Measurements from ENCODE around the gene MAGI2. TPM values are rescaled to one million over a fixed set of nuclear protein-coding genes. Genes with fewer than 3 reads are reported as not detected.

The MAGI2 gene
- total and polyA plus RNA-seq, 2 experiments from 2014 or later = 10.4 to 26.4 TPM

DNA sequence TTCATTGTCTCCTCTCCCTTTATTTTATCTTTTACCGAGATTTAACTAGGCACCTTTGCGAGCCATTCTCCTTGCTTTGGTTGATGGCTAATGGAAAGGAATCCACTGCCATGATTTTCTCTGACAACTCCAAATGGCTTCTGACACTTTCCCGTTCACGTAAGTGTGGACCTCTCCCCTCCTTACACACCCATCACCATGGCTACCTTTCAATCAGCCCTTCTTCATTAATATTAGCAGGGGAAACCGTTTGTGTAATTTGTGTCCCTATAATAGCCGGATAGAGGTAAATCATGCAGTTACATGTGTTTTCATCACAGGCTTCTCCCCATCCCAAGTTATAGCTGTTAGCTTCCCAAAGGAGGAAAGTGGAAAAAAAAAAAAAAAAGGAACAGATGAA lies 767.3 kb downstream of the MAGI2 start:
- no peak overlapping the region for H3K4me3 ChIP-seq
- H3K4me2 ChIP-seq = no peak overlapping the region
- H3K36me3 ChIP-seq (ENCODE audit: insufficient read depth) = no peaks in the 10 kb centered on the region
- DNase-seq (ENCODE audit: low spot score) = no peak
- peaks cover 20% of the 10 kb centered on the region for H3K4me1 Mint-ChIP-seq
- H3K9me3 Mint-ChIP-seq = no peaks in the 10 kb centered on the region
- no peak for ATAC-seq
- no peak overlapping the region for H3K27ac ChIP-seq (ENCODE audit: low read depth)
- H3K27me3 ChIP-seq (ENCODE audit: insufficient read depth) = no peaks in the 10 kb centered on the region
- H3F3A ChIP-seq (replicated peaks; ENCODE audit: low read depth) = no peaks in the 10 kb centered on the region
- H4K20me1 ChIP-seq (replicated peaks; ENCODE audit: insufficient read depth) = no peaks in the 10 kb centered on the region
- no peaks in the 10 kb centered on the region for H3K79me2 ChIP-seq (replicated peaks; ENCODE audit: insufficient read depth)
- peak overlapping the region; percentile 18; the same call in 1 of the 2 replicates for H3K27ac Mint-ChIP-seq
- no peaks in the 10 kb centered on the region for H3K27me3 Mint-ChIP-seq (ENCODE audit: insufficient read depth, low read depth, poor library complexity)
- no peaks in the 10 kb centered on the region for H3K36me3 Mint-ChIP-seq (ENCODE audit: low read depth)
- H3K4me1 ChIP-seq (ENCODE audit: insufficient read depth) = peaks cover 11% of the 10 kb centered on the region; the same call in 1 of the 2 replicates
- TF ChIP-seq, protein P1, sequence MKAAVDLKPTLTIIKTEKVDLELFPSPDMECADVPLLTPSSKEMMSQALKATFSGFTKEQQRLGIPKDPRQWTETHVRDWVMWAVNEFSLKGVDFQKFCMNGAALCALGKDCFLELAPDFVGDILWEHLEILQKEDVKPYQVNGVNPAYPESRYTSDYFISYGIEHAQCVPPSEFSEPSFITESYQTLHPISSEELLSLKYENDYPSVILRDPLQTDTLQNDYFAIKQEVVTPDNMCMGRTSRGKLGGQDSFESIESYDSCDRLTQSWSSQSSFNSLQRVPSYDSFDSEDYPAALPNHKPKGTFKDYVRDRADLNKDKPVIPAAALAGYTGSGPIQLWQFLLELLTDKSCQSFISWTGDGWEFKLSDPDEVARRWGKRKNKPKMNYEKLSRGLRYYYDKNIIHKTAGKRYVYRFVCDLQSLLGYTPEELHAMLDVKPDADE (IDR thresholded peaks at IDR 0.05) = no peak
- no peak for TF ChIP-seq STAT1 (IDR thresholded peaks at IDR 0.05; ENCODE audit: unreplicated experiment)
- no peak for TF ChIP-seq ZNF331 (CRISPR knock-in tag; IDR thresholded peaks at IDR 0.05; ENCODE audit: low read depth)
- no peak for TF ChIP-seq NANOG (IDR thresholded peaks at IDR 0.05; ENCODE audit: borderline replicate concordance)
- no peak for TF ChIP-seq POLR2AphosphoS5 (IDR thresholded peaks at IDR 0.05; ENCODE audit: low read depth)
- TF ChIP-seq EZH2phosphoT487 (IDR thresholded peaks at IDR 0.05; ENCODE audit: unreplicated experiment) = no peak
- no peak for TF ChIP-seq EZH2 (IDR thresholded peaks at IDR 0.05; ENCODE audit: low read depth, unreplicated experiment)
- no peak for TF ChIP-seq JUNB (IDR thresholded peaks at IDR 0.05; ENCODE audit: unreplicated experiment)
- TF ChIP-seq, protein P2, sequence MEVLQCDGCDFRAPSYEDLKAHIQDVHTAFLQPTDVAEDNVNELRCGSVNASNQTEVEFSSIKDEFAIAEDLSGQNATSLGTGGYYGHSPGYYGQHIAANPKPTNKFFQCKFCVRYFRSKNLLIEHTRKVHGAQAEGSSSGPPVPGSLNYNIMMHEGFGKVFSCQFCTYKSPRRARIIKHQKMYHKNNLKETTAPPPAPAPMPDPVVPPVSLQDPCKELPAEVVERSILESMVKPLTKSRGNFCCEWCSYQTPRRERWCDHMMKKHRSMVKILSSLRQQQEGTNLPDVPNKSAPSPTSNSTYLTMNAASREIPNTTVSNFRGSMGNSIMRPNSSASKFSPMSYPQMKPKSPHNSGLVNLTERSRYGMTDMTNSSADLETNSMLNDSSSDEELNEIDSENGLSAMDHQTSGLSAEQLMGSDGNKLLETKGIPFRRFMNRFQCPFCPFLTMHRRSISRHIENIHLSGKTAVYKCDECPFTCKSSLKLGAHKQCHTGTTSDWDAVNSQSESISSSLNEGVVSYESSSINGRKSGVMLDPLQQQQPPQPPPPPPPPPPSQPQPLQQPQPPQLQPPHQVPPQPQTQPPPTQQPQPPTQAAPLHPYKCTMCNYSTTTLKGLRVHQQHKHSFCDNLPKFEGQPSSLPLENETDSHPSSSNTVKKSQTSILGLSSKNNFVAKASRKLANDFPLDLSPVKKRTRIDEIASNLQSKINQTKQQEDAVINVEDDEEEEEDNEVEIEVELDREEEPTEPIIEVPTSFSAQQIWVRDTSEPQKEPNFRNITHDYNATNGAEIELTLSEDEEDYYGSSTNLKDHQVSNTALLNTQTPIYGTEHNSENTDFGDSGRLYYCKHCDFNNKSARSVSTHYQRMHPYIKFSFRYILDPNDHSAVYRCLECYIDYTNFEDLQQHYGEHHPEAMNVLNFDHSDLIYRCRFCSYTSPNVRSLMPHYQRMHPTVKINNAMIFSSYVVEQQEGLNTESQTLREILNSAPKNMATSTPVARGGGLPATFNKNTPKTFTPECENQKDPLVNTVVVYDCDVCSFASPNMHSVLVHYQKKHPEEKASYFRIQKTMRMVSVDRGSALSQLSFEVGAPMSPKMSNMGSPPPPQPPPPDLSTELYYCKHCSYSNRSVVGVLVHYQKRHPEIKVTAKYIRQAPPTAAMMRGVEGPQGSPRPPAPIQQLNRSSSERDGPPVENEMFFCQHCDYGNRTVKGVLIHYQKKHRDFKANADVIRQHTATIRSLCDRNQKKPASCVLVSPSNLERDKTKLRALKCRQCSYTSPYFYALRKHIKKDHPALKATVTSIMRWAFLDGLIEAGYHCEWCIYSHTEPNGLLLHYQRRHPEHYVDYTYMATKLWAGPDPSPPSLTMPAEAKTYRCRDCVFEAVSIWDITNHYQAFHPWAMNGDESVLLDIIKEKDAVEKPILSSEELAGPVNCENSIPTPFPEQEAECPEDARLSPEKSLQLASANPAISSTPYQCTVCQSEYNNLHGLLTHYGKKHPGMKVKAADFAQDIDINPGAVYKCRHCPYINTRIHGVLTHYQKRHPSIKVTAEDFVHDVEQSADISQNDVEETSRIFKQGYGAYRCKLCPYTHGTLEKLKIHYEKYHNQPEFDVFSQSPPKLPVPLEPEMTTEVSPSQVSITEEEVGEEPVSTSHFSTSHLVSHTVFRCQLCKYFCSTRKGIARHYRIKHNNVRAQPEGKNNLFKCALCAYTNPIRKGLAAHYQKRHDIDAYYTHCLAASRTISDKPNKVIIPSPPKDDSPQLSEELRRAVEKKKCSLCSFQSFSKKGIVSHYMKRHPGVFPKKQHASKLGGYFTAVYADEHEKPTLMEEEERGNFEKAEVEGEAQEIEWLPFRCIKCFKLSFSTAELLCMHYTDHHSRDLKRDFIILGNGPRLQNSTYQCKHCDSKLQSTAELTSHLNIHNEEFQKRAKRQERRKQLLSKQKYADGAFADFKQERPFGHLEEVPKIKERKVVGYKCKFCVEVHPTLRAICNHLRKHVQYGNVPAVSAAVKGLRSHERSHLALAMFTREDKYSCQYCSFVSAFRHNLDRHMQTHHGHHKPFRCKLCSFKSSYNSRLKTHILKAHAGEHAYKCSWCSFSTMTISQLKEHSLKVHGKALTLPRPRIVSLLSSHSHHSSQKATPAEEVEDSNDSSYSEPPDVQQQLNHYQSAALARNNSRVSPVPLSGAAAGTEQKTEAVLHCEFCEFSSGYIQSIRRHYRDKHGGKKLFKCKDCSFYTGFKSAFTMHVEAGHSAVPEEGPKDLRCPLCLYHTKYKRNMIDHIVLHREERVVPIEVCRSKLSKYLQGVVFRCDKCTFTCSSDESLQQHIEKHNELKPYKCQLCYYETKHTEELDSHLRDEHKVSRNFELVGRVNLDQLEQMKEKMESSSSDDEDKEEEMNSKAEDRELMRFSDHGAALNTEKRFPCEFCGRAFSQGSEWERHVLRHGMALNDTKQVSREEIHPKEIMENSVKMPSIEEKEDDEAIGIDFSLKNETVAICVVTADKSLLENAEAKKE (CRISPR knock-in tag; IDR thresholded peaks at IDR 0.05) = no peak
- TF ChIP-seq ZNF114 (CRISPR knock-in tag; IDR thresholded peaks at IDR 0.05) = no peak
- TF ChIP-seq, protein P3, sequence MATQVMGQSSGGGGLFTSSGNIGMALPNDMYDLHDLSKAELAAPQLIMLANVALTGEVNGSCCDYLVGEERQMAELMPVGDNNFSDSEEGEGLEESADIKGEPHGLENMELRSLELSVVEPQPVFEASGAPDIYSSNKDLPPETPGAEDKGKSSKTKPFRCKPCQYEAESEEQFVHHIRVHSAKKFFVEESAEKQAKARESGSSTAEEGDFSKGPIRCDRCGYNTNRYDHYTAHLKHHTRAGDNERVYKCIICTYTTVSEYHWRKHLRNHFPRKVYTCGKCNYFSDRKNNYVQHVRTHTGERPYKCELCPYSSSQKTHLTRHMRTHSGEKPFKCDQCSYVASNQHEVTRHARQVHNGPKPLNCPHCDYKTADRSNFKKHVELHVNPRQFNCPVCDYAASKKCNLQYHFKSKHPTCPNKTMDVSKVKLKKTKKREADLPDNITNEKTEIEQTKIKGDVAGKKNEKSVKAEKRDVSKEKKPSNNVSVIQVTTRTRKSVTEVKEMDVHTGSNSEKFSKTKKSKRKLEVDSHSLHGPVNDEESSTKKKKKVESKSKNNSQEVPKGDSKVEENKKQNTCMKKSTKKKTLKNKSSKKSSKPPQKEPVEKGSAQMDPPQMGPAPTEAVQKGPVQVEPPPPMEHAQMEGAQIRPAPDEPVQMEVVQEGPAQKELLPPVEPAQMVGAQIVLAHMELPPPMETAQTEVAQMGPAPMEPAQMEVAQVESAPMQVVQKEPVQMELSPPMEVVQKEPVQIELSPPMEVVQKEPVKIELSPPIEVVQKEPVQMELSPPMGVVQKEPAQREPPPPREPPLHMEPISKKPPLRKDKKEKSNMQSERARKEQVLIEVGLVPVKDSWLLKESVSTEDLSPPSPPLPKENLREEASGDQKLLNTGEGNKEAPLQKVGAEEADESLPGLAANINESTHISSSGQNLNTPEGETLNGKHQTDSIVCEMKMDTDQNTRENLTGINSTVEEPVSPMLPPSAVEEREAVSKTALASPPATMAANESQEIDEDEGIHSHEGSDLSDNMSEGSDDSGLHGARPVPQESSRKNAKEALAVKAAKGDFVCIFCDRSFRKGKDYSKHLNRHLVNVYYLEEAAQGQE (IDR thresholded peaks at IDR 0.05; ENCODE audit: unreplicated experiment) = no peak
- no peak for TF ChIP-seq CREB1 (CRISPR knock-in tag; IDR thresholded peaks at IDR 0.05; ENCODE audit: low read depth)
- TF ChIP-seq, protein P4, sequence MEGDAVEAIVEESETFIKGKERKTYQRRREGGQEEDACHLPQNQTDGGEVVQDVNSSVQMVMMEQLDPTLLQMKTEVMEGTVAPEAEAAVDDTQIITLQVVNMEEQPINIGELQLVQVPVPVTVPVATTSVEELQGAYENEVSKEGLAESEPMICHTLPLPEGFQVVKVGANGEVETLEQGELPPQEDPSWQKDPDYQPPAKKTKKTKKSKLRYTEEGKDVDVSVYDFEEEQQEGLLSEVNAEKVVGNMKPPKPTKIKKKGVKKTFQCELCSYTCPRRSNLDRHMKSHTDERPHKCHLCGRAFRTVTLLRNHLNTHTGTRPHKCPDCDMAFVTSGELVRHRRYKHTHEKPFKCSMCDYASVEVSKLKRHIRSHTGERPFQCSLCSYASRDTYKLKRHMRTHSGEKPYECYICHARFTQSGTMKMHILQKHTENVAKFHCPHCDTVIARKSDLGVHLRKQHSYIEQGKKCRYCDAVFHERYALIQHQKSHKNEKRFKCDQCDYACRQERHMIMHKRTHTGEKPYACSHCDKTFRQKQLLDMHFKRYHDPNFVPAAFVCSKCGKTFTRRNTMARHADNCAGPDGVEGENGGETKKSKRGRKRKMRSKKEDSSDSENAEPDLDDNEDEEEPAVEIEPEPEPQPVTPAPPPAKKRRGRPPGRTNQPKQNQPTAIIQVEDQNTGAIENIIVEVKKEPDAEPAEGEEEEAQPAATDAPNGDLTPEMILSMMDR (conservative IDR thresholded peaks at IDR 0.05; ENCODE audit: low read depth in 2 of 2) = no peak
- H3K9me2 ChIP-seq (ENCODE audit: insufficient read depth) = no peaks in the 10 kb centered on the region
- H3K4me3 Mint-ChIP-seq = no peak overlapping the region; the same call in 2 of the 3 replicates
- H2AFZ ChIP-seq = no peak overlapping the region
